NB4 (cell line): ENCODE data around the gene SPATA31D3.

ENCODE experiments used
- CTCF ChIP-seq: IDR thresholded peaks from one replicate; pipeline ENCODE4 v1.5.1; 2012; ENCODE audit warnings: low read depth, low read length
- MYC ChIP-seq: IDR thresholded peaks from 2 replicates; pipeline ENCODE4 v1.6.1; 2011; ENCODE audit warnings: low read depth, low read length
- POLR2A ChIP-seq: IDR thresholded peaks from 2 replicates; pipeline ENCODE4 v1.6.1; 2011; ENCODE audit warnings: mild to moderate bottlenecking; ENCODE audit not compliant: insufficient read length; ENCODE audit errors: extremely low read depth

DNA sequence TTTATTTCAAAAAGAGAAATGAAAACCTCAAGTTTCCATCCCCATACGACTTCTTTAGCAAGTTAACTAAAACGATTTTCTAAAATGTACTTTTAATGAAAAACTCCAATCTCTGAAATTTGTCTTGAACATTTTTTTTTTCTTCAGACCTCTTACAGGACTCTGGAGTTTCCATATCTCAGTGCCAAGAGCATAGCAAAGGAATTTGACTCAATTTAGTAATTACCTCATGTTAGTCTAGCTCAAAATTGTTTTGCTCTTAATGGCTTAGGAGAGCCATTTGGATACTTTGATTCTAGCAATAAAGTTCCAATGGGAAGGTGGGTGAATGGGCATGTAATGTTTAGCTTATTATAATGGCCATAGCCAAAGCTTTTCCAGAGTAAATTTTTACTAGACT lies 41.1 kb upstream of the SPATA31D3 start:
- TF ChIP-seq MYC (no peak), POLR2A (no peak), CTCF (no peak)
